ENCODE measurements around the gene KLF5.

- TF ChIP-seq, protein P1, sequence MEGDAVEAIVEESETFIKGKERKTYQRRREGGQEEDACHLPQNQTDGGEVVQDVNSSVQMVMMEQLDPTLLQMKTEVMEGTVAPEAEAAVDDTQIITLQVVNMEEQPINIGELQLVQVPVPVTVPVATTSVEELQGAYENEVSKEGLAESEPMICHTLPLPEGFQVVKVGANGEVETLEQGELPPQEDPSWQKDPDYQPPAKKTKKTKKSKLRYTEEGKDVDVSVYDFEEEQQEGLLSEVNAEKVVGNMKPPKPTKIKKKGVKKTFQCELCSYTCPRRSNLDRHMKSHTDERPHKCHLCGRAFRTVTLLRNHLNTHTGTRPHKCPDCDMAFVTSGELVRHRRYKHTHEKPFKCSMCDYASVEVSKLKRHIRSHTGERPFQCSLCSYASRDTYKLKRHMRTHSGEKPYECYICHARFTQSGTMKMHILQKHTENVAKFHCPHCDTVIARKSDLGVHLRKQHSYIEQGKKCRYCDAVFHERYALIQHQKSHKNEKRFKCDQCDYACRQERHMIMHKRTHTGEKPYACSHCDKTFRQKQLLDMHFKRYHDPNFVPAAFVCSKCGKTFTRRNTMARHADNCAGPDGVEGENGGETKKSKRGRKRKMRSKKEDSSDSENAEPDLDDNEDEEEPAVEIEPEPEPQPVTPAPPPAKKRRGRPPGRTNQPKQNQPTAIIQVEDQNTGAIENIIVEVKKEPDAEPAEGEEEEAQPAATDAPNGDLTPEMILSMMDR (IDR thresholded peaks at IDR 0.05 in 2 of 3, conservative IDR thresholded peaks at IDR 0.05 in 1 of 3; ENCODE audit: borderline replicate concordance in 1 of 3, insufficient read depth in 1 of 3, low read depth in 2 of 3, low read length in 2 of 3) = no peak
- TF ChIP-seq CBX3 (IDR thresholded peaks at IDR 0.05; ENCODE audit: low read depth) (no peak), EZH2phosphoT487 (IDR thresholded peaks at IDR 0.05; ENCODE audit: borderline replicate concordance) (no peak), ELF1 (IDR thresholded peaks at IDR 0.05; ENCODE audit: borderline replicate concordance, low read depth) (no peak)
Observed at GRCh38 chr13:73035660-73036059, 23.1 kb upstream of the KLF5 start.

Data from HCT116 (cell line).